OCI-LY1 (cell line): ENCODE results near the gene FREM3.

ENCODE experiments used
- H2AFZ ChIP-seq: fragments of 200-600 bp; sonication (generic), shearing (Covaris generic); 2 replicates; pipeline ENCODE4 v1.6.0; 2014; ENCODE audit warnings: antibody characterized with exemption, mild to moderate bottlenecking, low read length
- H3F3A ChIP-seq: fragments of 200-600 bp; sonication (generic), shearing (Covaris generic); 2 replicates; pipeline ENCODE4 v1.6.0; 2014; ENCODE audit warnings: mild to moderate bottlenecking, antibody characterized with exemption, low read length, moderate library complexity; ENCODE audit not compliant: insufficient read depth
- H3K27ac ChIP-seq: fragments of 200-600 bp; sonication (generic); 2 replicates; pipeline ENCODE4 v1.5.1; 2014; ENCODE audit warnings: low read length, mixed run types, mild to moderate bottlenecking, low read depth; ENCODE audit not compliant: poor library complexity, severe bottlenecking
- H3K27me3 ChIP-seq: fragments of 200-600 bp; sonication (generic); 2 replicates; pipeline ENCODE4 v1.6.0; 2014; ENCODE audit warnings: antibody characterized with exemption, mild to moderate bottlenecking, low read length, moderate library complexity; ENCODE audit not compliant: insufficient read depth
- H3K36me3 ChIP-seq: fragments of 200-600 bp; sonication (generic); 2 replicates; pipeline ENCODE4 v1.6.1; 2014; ENCODE audit warnings: mild to moderate bottlenecking, antibody characterized with exemption, low read length, moderate library complexity, mixed read lengths; ENCODE audit not compliant: insufficient read depth
- H3K4me1 ChIP-seq: fragments of 200-600 bp; sonication (generic); 2 replicates; pipeline ENCODE4 v1.5.1; 2014; ENCODE audit warnings: mild to moderate bottlenecking, low read length, moderate library complexity; ENCODE audit not compliant: insufficient read depth, severe bottlenecking
- H3K4me2 ChIP-seq: fragments of 200-600 bp; sonication (generic), shearing (Covaris generic); 2 replicates; pipeline ENCODE4 v1.6.1; 2014; ENCODE audit warnings: low read length
- H3K4me3 ChIP-seq: fragments of 200-600 bp; sonication (generic); 2 replicates; pipeline ENCODE4 v1.5.1; 2014; ENCODE audit warnings: low read length, low read depth, mild to moderate bottlenecking, mixed read lengths; ENCODE audit not compliant: poor library complexity, severe bottlenecking
- H3K79me2 ChIP-seq: fragments of 200-600 bp; shearing (Covaris generic); 2 replicates; pipeline ENCODE4 v1.6.1; 2016; ENCODE audit warnings: mixed run types, low read length, mixed read lengths; ENCODE audit not compliant: insufficient read depth
- H3K9ac ChIP-seq: fragments of 200-600 bp; sonication (generic), shearing (Covaris generic); 2 replicates; pipeline ENCODE4 v1.6.1; 2014; ENCODE audit warnings: mild to moderate bottlenecking, low read length, mixed read lengths
- H3K9me2 ChIP-seq: fragments of 200-600 bp; sonication (generic), shearing (Covaris generic); 2 replicates; pipeline ENCODE4 v1.6.1; 2014; ENCODE audit warnings: low read depth, mild to moderate bottlenecking, low read length, mixed read lengths
- H3K9me3 ChIP-seq: fragments of 200-600 bp; shearing (Covaris generic); 2 replicates; pipeline ENCODE4 v1.6.1; 2014; ENCODE audit warnings: low read length, mixed read lengths
- H4K20me1 ChIP-seq: fragments of 200-600 bp; sonication (generic), shearing (Covaris generic); 2 replicates; pipeline ENCODE4 v1.6.0; 2016; ENCODE audit warnings: mild to moderate bottlenecking, low read length; ENCODE audit not compliant: insufficient read depth
- CTCF ChIP-seq: fragments of 200-600 bp; sonication (generic), shearing (Covaris generic); IDR thresholded peaks from 2 replicates; pipeline ENCODE4 v1.5.1; 2017; ENCODE audit warnings: mild to moderate bottlenecking, antibody characterized with exemption, low read length, moderate library complexity, mixed read lengths
- EZH2 ChIP-seq: fragments of 200-600 bp; sonication (generic), shearing (Covaris generic); IDR thresholded peaks from 2 replicates; pipeline ENCODE4 v1.8.0; 2017; ENCODE audit warnings: borderline replicate concordance, mixed run types, mild to moderate bottlenecking, antibody characterized with exemption, low read length, moderate library complexity, mixed read lengths

Gene FREM3

GRCh38 chr4:143581331-143581946, 119.0 kb downstream of the FREM3 start:
- Histone ChIP-seq H3K4me2 (no peak overlapping the region), H2AFZ (no peak overlapping the region), H3K9ac (no peak overlapping the region)

GRCh38 chr4:143575331-143575730, 125.1 kb downstream of the FREM3 start:
- H3K27ac ChIP-seq, result no peak overlapping the region
- no peaks in the 10 kb centered on the region for H3K9me3 ChIP-seq
- no peak overlapping the region for H2AFZ ChIP-seq
- no peaks in the 10 kb centered on the region for H3K36me3 ChIP-seq
- H3K4me3 ChIP-seq, result no peak overlapping the region
- H3K9me2 ChIP-seq, result no peaks in the 10 kb centered on the region
- H3F3A ChIP-seq, result no peaks in the 10 kb centered on the region
- TF ChIP-seq EZH2 (no peak), CTCF (no peak)
- no peak overlapping the region for H3K4me2 ChIP-seq
- no peaks in the 10 kb centered on the region for H3K4me1 ChIP-seq
- no peak overlapping the region for H3K9ac ChIP-seq
- no peaks in the 10 kb centered on the region for H3K27me3 ChIP-seq
- H3K79me2 ChIP-seq, result no peaks in the 10 kb centered on the region
- H4K20me1 ChIP-seq, result no peaks in the 10 kb centered on the region

More at GRCh38 chr4:143581331-143581946, 119.0 kb downstream of the FREM3 start:
- Histone ChIP-seq H3K4me3 (no peak overlapping the region), H3K9me3 (peaks cover 2% of the 10 kb centered on the region; the same call in 1 of the 2 replicates), H3K27ac (no peak overlapping the region), H3K4me1 (no peaks in the 10 kb centered on the region), H3K36me3 (no peaks in the 10 kb centered on the region), H3K79me2 (no peaks in the 10 kb centered on the region), H3K27me3 (no peaks in the 10 kb centered on the region), H3K9me2 (no peaks in the 10 kb centered on the region), H3F3A (no peaks in the 10 kb centered on the region), H4K20me1 (no peaks in the 10 kb centered on the region)
- TF ChIP-seq EZH2 (no peak), CTCF (peak; percentile 5; the same call in 1 of the 2 replicates)

GRCh38 chr4:143564472-143564871, 136.0 kb downstream of the FREM3 start:
- H3K27me3 ChIP-seq, result no peaks in the 10 kb centered on the region
- no peaks in the 10 kb centered on the region for H3K9me3 ChIP-seq

More at GRCh38 chr4:143564472-143564871, 136.0 kb downstream of the FREM3 start:
- H3K9me2 ChIP-seq, result no peaks in the 10 kb centered on the region
- H3F3A ChIP-seq, result no peaks in the 10 kb centered on the region
- H3K79me2 ChIP-seq, result no peaks in the 10 kb centered on the region
- no peak overlapping the region for H3K27ac ChIP-seq
- no peak overlapping the region for H3K4me2 ChIP-seq
- no peak overlapping the region for H3K9ac ChIP-seq
- H3K36me3 ChIP-seq, result no peaks in the 10 kb centered on the region
- H3K4me1 ChIP-seq, result peaks cover 7% of the 10 kb centered on the region
- H2AFZ ChIP-seq, result no peak overlapping the region
- no peaks in the 10 kb centered on the region for H4K20me1 ChIP-seq
- H3K4me3 ChIP-seq, result no peak overlapping the region
- TF ChIP-seq CTCF, result no peak
